H9 (cell line): ENCODE results near the gene NECTIN1. TPM values are rescaled to one million over a fixed set of nuclear protein-coding genes. Genes with fewer than 3 reads are reported as not detected.

ENCODE experiments used
- DNase-seq: peaks from one replicate; pipeline ENCODE4 v3.0.0-alpha.2; 2017
- H2AFZ ChIP-seq: one replicate; pipeline ENCODE4 v1.6.1; 2013; ENCODE audit warnings: mild to moderate bottlenecking, low read length, control low read depth, moderate library complexity
- H2AK5ac ChIP-seq: 2 replicates; pipeline ENCODE4 v1.6.1; 2013; ENCODE audit warnings: low read length, control low read depth, mixed read lengths; ENCODE audit not compliant: insufficient read length
- H2BK120ac ChIP-seq: one replicate; pipeline ENCODE4 v1.6.1; 2013; ENCODE audit warnings: low read depth, mild to moderate bottlenecking, low read length, control low read depth, inconsistent platforms; ENCODE audit not compliant: poor library complexity, severe bottlenecking
- H2BK12ac ChIP-seq: 2 replicates; pipeline ENCODE4 v1.6.1; 2013; ENCODE audit warnings: low read length, control low read depth, mixed read lengths, low read depth; ENCODE audit not compliant: insufficient read length
- H2BK15ac ChIP-seq: 2 replicates; pipeline ENCODE4 v1.6.1; 2013; ENCODE audit warnings: low read depth, low read length, control low read depth
- H2BK20ac ChIP-seq: one replicate; pipeline ENCODE4 v1.6.1; 2013; ENCODE audit warnings: low read depth, mild to moderate bottlenecking, low read length, control low read depth, inconsistent platforms; ENCODE audit not compliant: poor library complexity, severe bottlenecking
- H2BK5ac ChIP-seq: 2 replicates; pipeline ENCODE4 v1.6.1; 2013; ENCODE audit warnings: low read length, control low read depth, mixed read lengths; ENCODE audit not compliant: insufficient read length
- H3K14ac ChIP-seq: 2 replicates; pipeline ENCODE4 v1.6.1; 2013; ENCODE audit warnings: low read length, control low read depth; ENCODE audit not compliant: insufficient read depth
- H3K18ac ChIP-seq: 2 replicates; pipeline ENCODE4 v1.6.1; 2013; ENCODE audit warnings: low read depth, mild to moderate bottlenecking, mixed read lengths, low read length, control low read depth; ENCODE audit not compliant: insufficient read length
- H3K23ac ChIP-seq: 2 replicates; pipeline ENCODE4 v1.6.1; 2013; ENCODE audit warnings: low read length, control low read depth, mixed read lengths, low read depth; ENCODE audit not compliant: insufficient read length
- H3K23me2 ChIP-seq: 2 replicates; pipeline ENCODE4 v1.6.1; 2013; ENCODE audit warnings: low read depth, mild to moderate bottlenecking, mixed read lengths, low read length, control low read depth; ENCODE audit not compliant: insufficient read length, poor library complexity, severe bottlenecking
- H3K27ac ChIP-seq: 2 replicates; pipeline ENCODE4 v1.5.1; 2013; ENCODE audit warnings: low read length, control low read depth, mixed read lengths, low read depth; ENCODE audit not compliant: insufficient read length
- H3K27me3 ChIP-seq: 2 replicates; pipeline ENCODE4 v1.6.1; 2013; ENCODE audit warnings: low read length, control low read depth, inconsistent platforms; ENCODE audit not compliant: insufficient read depth
- H3K4ac ChIP-seq: 2 replicates; pipeline ENCODE4 v1.6.1; 2013; ENCODE audit warnings: low read depth, mild to moderate bottlenecking, control low read depth, inconsistent platforms, low read length, moderate library complexity
- H3K4me1 ChIP-seq: 2 replicates; pipeline ENCODE4 v1.6.1; 2013; ENCODE audit warnings: low read length, control low read depth, inconsistent platforms; ENCODE audit not compliant: insufficient read depth
- H3K4me2 ChIP-seq: 2 replicates; pipeline ENCODE4 v1.6.1; 2013; ENCODE audit warnings: low read length, control low read depth, mixed read lengths; ENCODE audit not compliant: insufficient read length, insufficient read depth
- H3K56ac ChIP-seq: 2 replicates; pipeline ENCODE4 v1.6.1; 2013; ENCODE audit warnings: low read depth, mild to moderate bottlenecking, mixed read lengths, low read length, control low read depth; ENCODE audit not compliant: insufficient read length
- H3K79me1 ChIP-seq: 2 replicates; pipeline ENCODE4 v1.6.1; 2013; ENCODE audit warnings: low read depth, mild to moderate bottlenecking, moderate library complexity, low read length, control low read depth, inconsistent platforms; ENCODE audit not compliant: insufficient read depth, poor library complexity, severe bottlenecking
- H3K79me2 ChIP-seq: 2 replicates; pipeline ENCODE4 v1.6.1; 2013; ENCODE audit warnings: low read length, control low read depth, inconsistent platforms; ENCODE audit not compliant: insufficient read depth
- H3K9ac ChIP-seq: 2 replicates; pipeline ENCODE4 v1.6.1; 2013; ENCODE audit warnings: low read length, control low read depth, mixed read lengths; ENCODE audit not compliant: insufficient read length; ENCODE audit errors: extremely low read depth
- H3K9me3 ChIP-seq: one replicate; pipeline ENCODE4 v1.6.1; 2013; ENCODE audit warnings: low read depth, low read length, inconsistent platforms; ENCODE audit not compliant: control insufficient read depth
- H3T11ph ChIP-seq: one replicate; pipeline ENCODE4 v1.6.1; 2013; ENCODE audit warnings: mild to moderate bottlenecking, low read length, control low read depth, inconsistent platforms
- H4K20me1 ChIP-seq: one replicate; pipeline ENCODE4 v1.6.1; 2013; ENCODE audit not compliant: control insufficient read depth, insufficient read length, insufficient read depth
- H4K5ac ChIP-seq: 2 replicates; pipeline ENCODE4 v1.6.1; 2013; ENCODE audit warnings: low read depth, mild to moderate bottlenecking, mixed read lengths, low read length, control low read depth; ENCODE audit not compliant: insufficient read length
- H4K8ac ChIP-seq: replicated peaks from 2 replicates; pipeline ENCODE4 v1.6.1; 2013; ENCODE audit warnings: low read length, control low read depth, mixed read lengths, low read depth; ENCODE audit not compliant: insufficient read length
- H4K91ac ChIP-seq: 2 replicates; pipeline ENCODE4 v1.6.1; 2013; ENCODE audit warnings: low read depth, mild to moderate bottlenecking, moderate library complexity, mixed read lengths, low read length, control low read depth; ENCODE audit not compliant: insufficient read length
- H3K27ac Mint-ChIP-seq, 3 experiments: 2 replicates in 2 of 3; 3 replicates in 1 of 3; pipeline ENCODE4 v1.8.0; 2020 to 2021; ENCODE audit warnings: mixed read lengths in 3 of 3, mild to moderate bottlenecking in 1 of 3, moderate library complexity in 1 of 3
- H3K27me3 Mint-ChIP-seq: 2 replicates; pipeline ENCODE4 v1.8.0; 2021; ENCODE audit warnings: low read depth, mild to moderate bottlenecking, moderate library complexity, mixed read lengths
- H3K36me3 Mint-ChIP-seq, 3 experiments: 2 replicates in 2 of 3; 3 replicates in 1 of 3; pipeline ENCODE4 v1.8.0; 2020 to 2021; ENCODE audit warnings: low read depth in 3 of 3, mixed read lengths in 3 of 3; ENCODE audit not compliant: insufficient read depth in 1 of 3
- H3K4me1 Mint-ChIP-seq, 2 experiments: 2 replicates each; pipeline ENCODE4 v1.8.0; 2020; ENCODE audit warnings: mixed read lengths in 2 of 2
- H3K4me3 Mint-ChIP-seq, 2 experiments: 2 replicates in 1 of 2; 3 replicates in 1 of 2; pipeline ENCODE4 v1.8.0; 2020 to 2021; ENCODE audit warnings: mild to moderate bottlenecking in 2 of 2, mixed read lengths in 2 of 2, moderate library complexity in 1 of 2
- H3K9me3 Mint-ChIP-seq, 2 experiments: 2 replicates in 1 of 2; 3 replicates in 1 of 2; pipeline ENCODE4 v1.8.0; 2020; ENCODE audit warnings: mild to moderate bottlenecking in 2 of 2, mixed read lengths in 2 of 2, moderate library complexity in 1 of 2
- CTCF ChIP-seq: fragments of 200-600 bp; sonication (generic); conservative IDR thresholded peaks from 3 replicates; pipeline ENCODE4 v1.8.0; 2021; ENCODE audit warnings: antibody characterized with exemption, mild to moderate bottlenecking
- WGBS: extraction: QIAGEN DNeasy Blood & Tissue Kit; methylation state at CpG from one replicate; pipeline ENCODE4 v1.1.7; 2013; ENCODE audit warnings: missing lambda C conversion rate, low lambda C conversion rate, mixed read lengths; ENCODE audit not compliant: insufficient read length; ENCODE audit errors: extremely low coverage; 5-methylcytosine and 5-hydroxymethylcytosine counted together
- total RNA-seq: library from RNA; stranded (reverse); gene quantifications from 2 replicates; pipeline ENCODE4 v1.2.1, GENCODE V29; 2021

The NECTIN1 gene
- total RNA-seq, 1 experiment from 2014 or later: 113 TPM

GRCh38 chr11:119772641-119773415 is 43.8 kb upstream of the NECTIN1 start:
- Histone ChIP-seq H3K14ac (no peak overlapping the region), H3K4ac (no peak overlapping the region), H2BK12ac (no peak overlapping the region), H3T11ph (no peak overlapping the region), H3K56ac (no peak overlapping the region), H3K9me3 (no peaks in the 10 kb centered on the region), H3K23ac (no peak overlapping the region), H3K4me2 (no peak overlapping the region), H3K23me2 (no peaks in the 10 kb centered on the region), H2BK20ac (no peak overlapping the region), H4K91ac (no peak overlapping the region), H3K79me1 (no peaks in the 10 kb centered on the region), H2BK5ac (no peak overlapping the region), H2AFZ (no peak overlapping the region), H4K20me1 (no peaks in the 10 kb centered on the region), H4K5ac (no peak overlapping the region), H4K8ac (no peak overlapping the region), H3K9ac (no peak overlapping the region), H3K4me1 (no peaks in the 10 kb centered on the region), H3K27me3 (no peaks in the 10 kb centered on the region), H3K27ac (no peak overlapping the region), H2BK120ac (no peak overlapping the region), H3K79me2 (no peaks in the 10 kb centered on the region), H3K18ac (no peak overlapping the region), H2AK5ac (no peak overlapping the region), H2BK15ac (no peak overlapping the region)
- DNase-seq: no peak
- H3K4me1 Mint-ChIP-seq: 0 out of 4 replicates have a peak, but pooled peaks cover 0 to 3% of the 10 kb centered on the region in 2 experiments
- TF ChIP-seq CTCF: no peak
- no peak overlapping the region for H3K4me3 Mint-ChIP-seq
- no peaks in the 10 kb centered on the region for H3K36me3 Mint-ChIP-seq
- peaks cover 2 to 3% of the 10 kb centered on the region in 2 experiments; a peak in 2 of 5 replicates for H3K9me3 Mint-ChIP-seq
- H3K27ac Mint-ChIP-seq: no peak overlapping the region
- WGBS: no CpG with 5 or more reads among the region's 8 CpGs
- peaks cover 59% of the 10 kb centered on the region for H3K27me3 Mint-ChIP-seq
